SU-DHL-6 (cell line): Measurements from ENCODE around the gene PCF11.
"Not testable (repeated sequence)": the region's sequence is repeated elsewhere in the genome, so short reads cannot be mapped to it uniquely, and the experiment has no call there.

Experiments used
- H2AFZ ChIP-seq: fragments of 200-600 bp; sonication (generic); 2 replicates; pipeline ENCODE4 v1.6.1; 2014; ENCODE audit warnings: low read depth, mild to moderate bottlenecking, moderate library complexity, mixed read lengths, antibody characterized with exemption, low read length; ENCODE audit not compliant: severe bottlenecking
- H3F3A ChIP-seq: fragments of 200-600 bp; shearing (Covaris generic); 2 replicates; pipeline ENCODE4 v1.6.0; 2016; ENCODE audit warnings: antibody characterized with exemption, mild to moderate bottlenecking; ENCODE audit not compliant: insufficient read depth
- H3K27ac ChIP-seq: fragments of 200-600 bp; sonication (generic); 2 replicates; pipeline ENCODE4 v1.5.1; 2016; ENCODE audit warnings: low read depth, mild to moderate bottlenecking, low read length, moderate library complexity, mixed read lengths
- H3K27me3 ChIP-seq: fragments of 200-600 bp; sonication (generic), shearing (Covaris generic); 2 replicates; pipeline ENCODE4 v1.6.0; 2014; ENCODE audit warnings: mild to moderate bottlenecking, low read length
- H3K36me3 ChIP-seq: fragments of 200-600 bp; sonication (generic); 2 replicates; pipeline ENCODE4 v1.6.1; 2014; ENCODE audit warnings: mild to moderate bottlenecking, low read length, mixed read lengths
- H3K4me2 ChIP-seq: fragments of 300-600, 200-600 bp; shearing (Covaris generic), sonication (generic); 2 replicates; pipeline ENCODE4 v1.6.0; 2014; ENCODE audit warnings: low read length, low read depth, mild to moderate bottlenecking; ENCODE audit not compliant: poor library complexity, severe bottlenecking
- H3K4me3 ChIP-seq: fragments of 200-600 bp; sonication (generic); 2 replicates; pipeline ENCODE4 v1.5.1; 2014; ENCODE audit warnings: antibody characterized with exemption, low read length, mild to moderate bottlenecking, mixed read lengths; ENCODE audit not compliant: insufficient read depth, poor library complexity, severe bottlenecking
- H3K79me2 ChIP-seq: fragments of 200-600 bp; sonication (generic); 2 replicates; pipeline ENCODE4 v1.6.1; 2014; ENCODE audit warnings: mild to moderate bottlenecking, low read length, moderate library complexity; ENCODE audit not compliant: insufficient read depth
- H3K9ac ChIP-seq: fragments of 200-600 bp; sonication (generic); 2 replicates; pipeline ENCODE4 v1.7.0; 2014; ENCODE audit warnings: mild to moderate bottlenecking, low read length
- H3K9me2 ChIP-seq: fragments of 200-600 bp; sonication (generic); replicated peaks from 2 replicates; pipeline ENCODE4 v1.6.1; 2014; ENCODE audit warnings: low read length; ENCODE audit not compliant: insufficient read depth
- H3K9me3 ChIP-seq: fragments of 200-600 bp; sonication (generic); 2 replicates; pipeline ENCODE4 v1.6.1; 2014; ENCODE audit warnings: low read length, mixed read lengths; ENCODE audit not compliant: insufficient read depth
- H4K20me1 ChIP-seq: fragments of 200-600 bp; sonication (generic); 2 replicates; pipeline ENCODE4 v1.6.1; 2014; ENCODE audit warnings: low read depth, mild to moderate bottlenecking, antibody characterized with exemption, low read length, moderate library complexity, mixed read lengths
- EZH2phosphoT487 ChIP-seq: fragments of 200-600 bp; sonication (generic), shearing (Covaris generic); conservative IDR thresholded peaks from 2 replicates; pipeline ENCODE4 v1.6.1; 2018; ENCODE audit warnings: mild to moderate bottlenecking, antibody characterized with exemption, low read length, moderate library complexity, mixed read lengths
- TF ChIP-seq, protein P1 (sequence below): fragments of 200-600 bp; sonication (generic); IDR thresholded peaks from one replicate; pipeline ENCODE4 v1.5.1; 2017; ENCODE audit warnings: antibody characterized with exemption, mild to moderate bottlenecking, low read length, moderate library complexity; ENCODE audit not compliant: insufficient read depth, poor library complexity, severe bottlenecking

Gene PCF11

DNA sequence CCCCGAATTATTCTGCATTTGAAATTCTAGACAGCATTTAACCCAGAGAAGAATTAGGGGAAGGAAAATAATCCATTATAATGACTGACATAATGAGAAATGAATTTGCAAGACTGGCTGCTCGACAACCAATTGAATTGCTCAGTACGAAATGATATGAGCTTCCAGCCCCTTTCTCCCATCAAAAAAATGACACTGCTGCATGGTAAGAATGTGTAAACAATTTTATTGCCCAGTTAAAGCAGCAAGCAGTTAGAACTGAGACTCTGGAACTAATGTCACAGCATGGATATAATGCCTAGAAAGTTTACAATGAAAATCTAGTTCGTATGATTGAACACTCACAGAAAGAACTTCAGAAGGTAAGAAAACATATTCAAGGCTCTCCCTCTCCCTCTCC lies 24.7 kb upstream of the PCF11 start:
- Histone ChIP-seq H4K20me1 (no peaks in the 10 kb centered on the region), H3K36me3 (no peaks in the 10 kb centered on the region), H3K9me2 (no peaks in the 10 kb centered on the region), H3K4me2 (no peak overlapping the region), H3K4me3 (no peak overlapping the region), H3K27ac (no peak overlapping the region), H3K9ac (no peak overlapping the region), H2AFZ (no peak overlapping the region), H3K27me3 (no peaks in the 10 kb centered on the region), H3K79me2 (no peaks in the 10 kb centered on the region), H3K9me3 (no peaks in the 10 kb centered on the region), H3F3A (no peaks in the 10 kb centered on the region)
- TF ChIP-seq, protein P1, sequence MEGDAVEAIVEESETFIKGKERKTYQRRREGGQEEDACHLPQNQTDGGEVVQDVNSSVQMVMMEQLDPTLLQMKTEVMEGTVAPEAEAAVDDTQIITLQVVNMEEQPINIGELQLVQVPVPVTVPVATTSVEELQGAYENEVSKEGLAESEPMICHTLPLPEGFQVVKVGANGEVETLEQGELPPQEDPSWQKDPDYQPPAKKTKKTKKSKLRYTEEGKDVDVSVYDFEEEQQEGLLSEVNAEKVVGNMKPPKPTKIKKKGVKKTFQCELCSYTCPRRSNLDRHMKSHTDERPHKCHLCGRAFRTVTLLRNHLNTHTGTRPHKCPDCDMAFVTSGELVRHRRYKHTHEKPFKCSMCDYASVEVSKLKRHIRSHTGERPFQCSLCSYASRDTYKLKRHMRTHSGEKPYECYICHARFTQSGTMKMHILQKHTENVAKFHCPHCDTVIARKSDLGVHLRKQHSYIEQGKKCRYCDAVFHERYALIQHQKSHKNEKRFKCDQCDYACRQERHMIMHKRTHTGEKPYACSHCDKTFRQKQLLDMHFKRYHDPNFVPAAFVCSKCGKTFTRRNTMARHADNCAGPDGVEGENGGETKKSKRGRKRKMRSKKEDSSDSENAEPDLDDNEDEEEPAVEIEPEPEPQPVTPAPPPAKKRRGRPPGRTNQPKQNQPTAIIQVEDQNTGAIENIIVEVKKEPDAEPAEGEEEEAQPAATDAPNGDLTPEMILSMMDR, result no peak
- TF ChIP-seq EZH2phosphoT487, result no peak

DNA sequence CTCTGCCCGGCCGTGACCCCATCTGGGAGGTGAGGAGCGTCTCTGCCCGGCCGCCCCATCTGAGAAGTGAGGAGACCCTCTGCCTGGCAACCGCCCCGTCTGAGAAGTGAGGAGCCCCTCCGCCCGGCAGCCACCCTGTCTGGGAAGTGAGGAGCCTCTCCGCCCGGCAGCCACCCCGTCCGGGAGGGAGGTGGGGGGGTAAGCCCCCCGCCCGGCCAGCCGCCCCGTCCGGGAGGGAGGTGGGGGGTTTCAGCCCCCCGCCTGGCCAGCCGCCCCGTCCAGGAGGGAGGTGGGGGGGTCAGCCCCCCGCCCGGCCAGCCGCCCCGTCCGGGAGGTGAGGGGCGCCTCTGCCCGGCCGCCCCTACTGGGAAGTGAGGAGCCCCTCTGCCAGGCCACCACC lies 23.7 kb upstream of the PCF11 start:
- H3K9me2 ChIP-seq, H2AFZ ChIP-seq, H3F3A ChIP-seq, H3K9ac ChIP-seq, H3K9me3 ChIP-seq, H3K4me2 ChIP-seq, H3K36me3 ChIP-seq, H3K79me2 ChIP-seq, H3K4me3 ChIP-seq, H4K20me1 ChIP-seq, H3K27ac ChIP-seq, H3K27me3 ChIP-seq: not testable (repeated sequence)

DNA sequence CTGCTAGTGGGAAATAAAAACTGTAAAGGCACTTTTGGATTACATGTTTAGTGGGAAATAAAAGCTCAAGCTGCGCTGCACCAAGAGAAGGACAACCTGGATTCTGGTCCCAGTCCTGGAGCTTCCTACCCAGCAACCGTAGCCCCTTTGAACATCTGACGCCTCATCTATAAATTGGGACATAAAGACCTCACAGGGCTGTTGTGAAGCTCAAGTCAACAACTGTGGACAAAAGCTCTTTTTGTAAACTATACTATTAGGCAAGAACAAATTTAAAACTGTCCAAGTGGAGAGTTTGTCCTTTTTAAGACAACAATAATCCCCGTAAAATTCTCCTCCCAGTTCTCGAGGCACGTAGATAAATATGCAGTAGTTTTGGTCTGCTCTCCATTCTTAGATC lies 17.6 kb upstream of the PCF11 start:
- no peaks in the 10 kb centered on the region for H3K79me2 ChIP-seq
- no peak overlapping the region for H3K4me3 ChIP-seq
- no peak overlapping the region for H3K27ac ChIP-seq
- H3K9me3 ChIP-seq, result no peaks in the 10 kb centered on the region
- H3K4me2 ChIP-seq, result no peak overlapping the region
- H3K9me2 ChIP-seq, result no peaks in the 10 kb centered on the region
- TF ChIP-seq, protein P1, result no peak
- no peak for TF ChIP-seq EZH2phosphoT487
- H3K27me3 ChIP-seq, result no peaks in the 10 kb centered on the region
- H2AFZ ChIP-seq, result no peak overlapping the region
- H4K20me1 ChIP-seq, result no peaks in the 10 kb centered on the region
- H3K9ac ChIP-seq, result no peak overlapping the region
- H3K36me3 ChIP-seq, result no peaks in the 10 kb centered on the region
- H3F3A ChIP-seq, result no peaks in the 10 kb centered on the region

DNA sequence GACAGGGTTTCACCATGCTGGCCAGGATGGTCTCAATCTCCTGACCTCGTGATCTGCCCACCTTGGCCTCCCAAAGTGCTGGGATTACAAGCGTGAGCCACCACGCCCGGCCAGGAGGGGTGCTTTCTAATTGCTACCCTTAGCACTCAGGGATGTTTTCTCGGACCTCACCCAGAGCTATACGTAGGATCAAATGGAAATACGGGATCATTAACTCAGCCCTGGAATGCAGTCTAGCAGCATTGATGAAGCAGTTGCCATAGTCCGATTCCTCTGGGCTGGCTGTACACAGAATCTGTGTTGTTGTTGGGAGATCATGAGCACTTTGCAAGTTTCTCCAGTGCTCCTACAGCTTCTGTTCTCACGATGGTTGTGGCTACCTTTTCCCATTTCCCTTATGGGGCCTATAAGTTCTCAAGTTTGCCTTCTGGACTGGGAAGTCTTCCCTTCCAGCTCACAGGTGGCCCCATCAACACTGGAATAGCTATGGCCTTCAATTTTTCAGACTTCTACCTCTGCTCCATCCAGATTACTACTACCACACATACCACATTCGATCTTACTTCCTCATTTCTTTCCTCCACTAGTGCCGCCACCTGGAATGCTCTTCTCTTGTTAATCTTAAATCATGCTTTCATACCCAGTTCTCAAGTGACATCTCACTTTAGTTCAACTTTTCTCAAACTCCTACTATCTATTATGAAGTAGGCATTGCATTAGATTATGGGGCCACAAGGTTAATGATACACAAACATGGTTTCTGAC lies 16.1 kb upstream of the PCF11 start:
- Histone ChIP-seq H3K9ac (no peak overlapping the region), H3K27ac (no peak overlapping the region)
- TF ChIP-seq EZH2phosphoT487, result no peak
- TF ChIP-seq, protein P1, result no peak

More for the DNA sequence above, 16.1 kb upstream of the PCF11 start:
- Histone ChIP-seq H3K4me2 (no peak overlapping the region), H3K79me2 (no peaks in the 10 kb centered on the region), H3K4me3 (no peak overlapping the region), H2AFZ (no peak overlapping the region), H3K9me2 (no peaks in the 10 kb centered on the region), H3K36me3 (no peaks in the 10 kb centered on the region), H3K9me3 (no peaks in the 10 kb centered on the region), H3F3A (no peaks in the 10 kb centered on the region), H4K20me1 (no peaks in the 10 kb centered on the region), H3K27me3 (no peaks in the 10 kb centered on the region)
